ENCODE results near the gene ATP11A.

- no peak for TF ChIP-seq CTCF (tag by site-specific recombination; IDR thresholded peaks at IDR 0.05)
- no peak for TF ChIP-seq ZNF621 (tag by site-specific recombination; IDR thresholded peaks at IDR 0.05)
- no peak for TF ChIP-seq ZNF350 (tag by site-specific recombination; IDR thresholded peaks at IDR 0.05)
- TF ChIP-seq ZEB2 (tag by site-specific recombination; IDR thresholded peaks at IDR 0.05) = no peak
- TF ChIP-seq ZNF423 (tag by site-specific recombination; IDR thresholded peaks at IDR 0.05) = no peak
- no peak for TF ChIP-seq ZNF768 (tag by site-specific recombination; IDR thresholded peaks at IDR 0.05)
- TF ChIP-seq KLF7 (tag by site-specific recombination; IDR thresholded peaks at IDR 0.05; ENCODE audit: borderline replicate concordance) = no peak
- no peak for TF ChIP-seq ZNF202 (tag by site-specific recombination; IDR thresholded peaks at IDR 0.05; ENCODE audit: borderline replicate concordance)
- TF ChIP-seq ZNF544 (tag by site-specific recombination; IDR thresholded peaks at IDR 0.05) = no peak
These were observed 33.9 kb downstream of the ATP11A start for GRCh38 chr13:112723771-112724170.

Data from HEK293 (cell line).